NCI-H1105 treated with DMSO at 0.1 percent for 48 hours (cell line): ENCODE data around the gene EYA3.

Experiments
- DNase-seq: peaks from one replicate; lab custom pipeline; 2025; lab: John Stamatoyannopoulos, UW

The EYA3 gene

GRCh38 chr1:28071813-28072212 is 16.6 kb downstream of the EYA3 start:
- DNase-seq, result no peak

- no peak for DNase-seq
Observed at GRCh38 chr1:28070725-28071593, 17.5 kb downstream of the EYA3 start.

GRCh38 chr1:28067523-28068090 is 20.8 kb downstream of the EYA3 start:
- DNase-seq, result no peak

- no peak for DNase-seq
Observed at GRCh38 chr1:28066393-28067154, 21.8 kb downstream of the EYA3 start.

GRCh38 chr1:28064064-28064463 is 24.3 kb downstream of the EYA3 start:
- DNase-seq, result no peak

- no peak for DNase-seq
Observed at GRCh38 chr1:28062806-28063205, 25.6 kb downstream of the EYA3 start.

- DNase-seq, result no peak
Observed at GRCh38 chr1:28058971-28059878, 29.2 kb downstream of the EYA3 start.

GRCh38 chr1:28058168-28058567 is 30.2 kb downstream of the EYA3 start:
- no peak for DNase-seq

GRCh38 chr1:28056129-28056925 is 32.1 kb downstream of the EYA3 start:
- DNase-seq, result no peak

GRCh38 chr1:28050776-28051175 is 37.6 kb downstream of the EYA3 start:
- no peak for DNase-seq

- no peak for DNase-seq
Observed at GRCh38 chr1:28046716-28047115, 41.7 kb downstream of the EYA3 start.

- DNase-seq, result no peak
Observed at GRCh38 chr1:28045777-28046176, 42.6 kb downstream of the EYA3 start.

GRCh38 chr1:28044399-28044798 is 44.0 kb downstream of the EYA3 start:
- DNase-seq, result no peak

GRCh38 chr1:28039341-28039740 is 49.1 kb downstream of the EYA3 start:
- DNase-seq, result no peak

GRCh38 chr1:28037946-28038345 is 50.5 kb downstream of the EYA3 start:
- no peak for DNase-seq

- no peak for DNase-seq
Observed at GRCh38 chr1:28037206-28037605, 51.2 kb downstream of the EYA3 start.

- DNase-seq, result no peak
Observed at GRCh38 chr1:28036431-28036830, 52.0 kb downstream of the EYA3 start.

GRCh38 chr1:28035420-28035819 is 53.0 kb downstream of the EYA3 start:
- DNase-seq, result no peak

- no peak for DNase-seq
Observed at GRCh38 chr1:28032281-28032680, 56.1 kb downstream of the EYA3 start.

GRCh38 chr1:28031173-28031572 is 57.2 kb downstream of the EYA3 start:
- peak; percentile 14 for DNase-seq
